OCI-LY1 (cell line): ENCODE results near the gene EYA3.

Source experiments
- H2AFZ ChIP-seq: fragments of 200-600 bp; sonication (generic), shearing (Covaris generic); 2 replicates; pipeline ENCODE4 v1.6.0; 2014; ENCODE audit warnings: antibody characterized with exemption, mild to moderate bottlenecking, low read length
- H3F3A ChIP-seq: fragments of 200-600 bp; sonication (generic), shearing (Covaris generic); 2 replicates; pipeline ENCODE4 v1.6.0; 2014; ENCODE audit warnings: mild to moderate bottlenecking, antibody characterized with exemption, low read length, moderate library complexity; ENCODE audit not compliant: insufficient read depth
- H3K27ac ChIP-seq: fragments of 200-600 bp; sonication (generic); 2 replicates; pipeline ENCODE4 v1.5.1; 2014; ENCODE audit warnings: low read length, mixed run types, mild to moderate bottlenecking, low read depth; ENCODE audit not compliant: poor library complexity, severe bottlenecking
- H3K27me3 ChIP-seq: fragments of 200-600 bp; sonication (generic); 2 replicates; pipeline ENCODE4 v1.6.0; 2014; ENCODE audit warnings: antibody characterized with exemption, mild to moderate bottlenecking, low read length, moderate library complexity; ENCODE audit not compliant: insufficient read depth
- H3K36me3 ChIP-seq: fragments of 200-600 bp; sonication (generic); 2 replicates; pipeline ENCODE4 v1.6.1; 2014; ENCODE audit warnings: mild to moderate bottlenecking, antibody characterized with exemption, low read length, moderate library complexity, mixed read lengths; ENCODE audit not compliant: insufficient read depth
- H3K4me1 ChIP-seq: fragments of 200-600 bp; sonication (generic); 2 replicates; pipeline ENCODE4 v1.5.1; 2014; ENCODE audit warnings: mild to moderate bottlenecking, low read length, moderate library complexity; ENCODE audit not compliant: insufficient read depth, severe bottlenecking
- H3K4me2 ChIP-seq: fragments of 200-600 bp; sonication (generic), shearing (Covaris generic); 2 replicates; pipeline ENCODE4 v1.6.1; 2014; ENCODE audit warnings: low read length
- H3K4me3 ChIP-seq: fragments of 200-600 bp; sonication (generic); 2 replicates; pipeline ENCODE4 v1.5.1; 2014; ENCODE audit warnings: low read length, low read depth, mild to moderate bottlenecking, mixed read lengths; ENCODE audit not compliant: poor library complexity, severe bottlenecking
- H3K79me2 ChIP-seq: fragments of 200-600 bp; shearing (Covaris generic); 2 replicates; pipeline ENCODE4 v1.6.1; 2016; ENCODE audit warnings: mixed run types, low read length, mixed read lengths; ENCODE audit not compliant: insufficient read depth
- H3K9ac ChIP-seq: fragments of 200-600 bp; sonication (generic), shearing (Covaris generic); 2 replicates; pipeline ENCODE4 v1.6.1; 2014; ENCODE audit warnings: mild to moderate bottlenecking, low read length, mixed read lengths
- H3K9me2 ChIP-seq: fragments of 200-600 bp; sonication (generic), shearing (Covaris generic); 2 replicates; pipeline ENCODE4 v1.6.1; 2014; ENCODE audit warnings: low read depth, mild to moderate bottlenecking, low read length, mixed read lengths
- H3K9me3 ChIP-seq: fragments of 200-600 bp; shearing (Covaris generic); 2 replicates; pipeline ENCODE4 v1.6.1; 2014; ENCODE audit warnings: low read length, mixed read lengths
- H4K20me1 ChIP-seq: fragments of 200-600 bp; sonication (generic), shearing (Covaris generic); 2 replicates; pipeline ENCODE4 v1.6.0; 2016; ENCODE audit warnings: mild to moderate bottlenecking, low read length; ENCODE audit not compliant: insufficient read depth
- EZH2 ChIP-seq: fragments of 200-600 bp; sonication (generic), shearing (Covaris generic); IDR thresholded peaks from 2 replicates; pipeline ENCODE4 v1.8.0; 2017; ENCODE audit warnings: borderline replicate concordance, mixed run types, mild to moderate bottlenecking, antibody characterized with exemption, low read length, moderate library complexity, mixed read lengths
- TF ChIP-seq, protein P1 (sequence below): fragments of 200-600 bp; sonication (generic), shearing (Covaris generic); IDR thresholded peaks from 2 replicates; pipeline ENCODE4 v1.5.1; 2017; ENCODE audit warnings: mild to moderate bottlenecking, antibody characterized with exemption, low read length, moderate library complexity, mixed read lengths

Gene EYA3

DNA sequence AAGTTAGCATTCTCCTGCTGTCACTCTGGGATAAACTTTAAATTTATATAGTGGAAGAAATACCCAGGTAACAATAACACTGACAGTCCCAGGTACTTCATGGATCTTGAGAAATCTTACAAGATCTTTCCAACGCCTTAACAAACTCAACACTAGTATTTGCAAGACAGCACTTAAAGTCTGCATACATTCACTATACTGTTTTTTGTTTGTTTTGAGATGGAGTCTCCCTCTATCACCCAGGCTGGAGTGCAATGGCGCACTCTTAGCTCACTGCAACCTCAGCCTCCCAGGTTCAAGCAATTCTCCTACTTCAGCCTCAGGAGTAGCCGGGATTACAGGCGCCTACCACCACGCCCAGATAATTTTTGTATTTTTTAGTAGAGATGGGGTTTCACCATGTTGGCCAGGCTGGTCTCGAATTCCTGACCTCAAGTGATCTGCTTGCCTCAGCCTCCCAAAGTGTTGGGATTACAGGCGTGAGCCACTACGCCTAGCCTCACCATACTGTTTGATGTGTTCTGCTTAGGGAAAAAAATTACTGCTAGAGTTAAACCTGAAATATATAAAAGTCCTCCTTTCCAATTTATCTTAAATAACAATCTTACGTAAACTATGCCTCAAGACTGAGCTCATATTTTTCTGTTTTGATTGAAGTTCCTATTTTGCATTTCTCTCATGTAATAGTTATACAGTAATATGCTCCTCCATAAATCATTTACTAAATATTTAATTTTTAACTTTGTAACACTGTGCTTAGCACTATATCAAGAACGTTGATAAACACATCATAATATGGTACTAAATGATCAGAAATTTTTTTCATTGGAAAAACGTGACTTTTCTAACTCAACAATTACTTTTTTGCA is 17.5 kb downstream of the EYA3 start:
- Histone ChIP-seq H3K4me2 (no peak overlapping the region), H3K4me1 (peaks cover 59% of the 10 kb centered on the region)

DNA sequence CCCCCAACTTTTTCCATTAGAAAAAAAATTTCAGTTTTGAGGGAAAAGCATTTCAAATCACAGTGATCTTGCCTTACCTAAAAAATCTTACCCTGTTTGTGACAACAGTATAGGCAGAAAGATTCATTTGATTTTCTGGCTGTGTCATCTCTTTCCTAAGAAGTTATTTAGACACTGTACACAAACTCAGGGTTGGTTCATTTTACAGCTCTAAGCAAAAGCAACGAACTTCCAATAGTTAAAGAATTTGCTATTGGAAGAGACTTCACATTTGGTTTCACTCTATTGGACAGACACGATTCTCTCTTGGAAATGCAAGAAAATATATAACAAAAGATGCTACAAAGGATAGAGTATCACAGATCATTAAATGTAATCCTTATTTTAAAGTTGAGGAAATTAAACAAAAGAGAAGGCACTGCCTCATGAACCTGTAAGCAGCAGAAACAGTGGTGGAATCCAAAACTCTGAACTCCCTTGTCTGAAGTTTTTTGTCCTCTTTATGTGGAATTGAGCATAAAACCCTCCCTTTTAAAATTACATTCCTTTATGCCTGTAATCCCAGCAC is 20.8 kb downstream of the EYA3 start:
- H3F3A ChIP-seq: no peaks in the 10 kb centered on the region
- H3K4me1 ChIP-seq: peaks cover 34% of the 10 kb centered on the region
- H3K27me3 ChIP-seq: no peaks in the 10 kb centered on the region
- no peaks in the 10 kb centered on the region for H3K9me2 ChIP-seq
- no peak overlapping the region for H3K4me3 ChIP-seq
- no peak overlapping the region for H3K9ac ChIP-seq
- no peak overlapping the region for H2AFZ ChIP-seq
- TF ChIP-seq, protein P1, sequence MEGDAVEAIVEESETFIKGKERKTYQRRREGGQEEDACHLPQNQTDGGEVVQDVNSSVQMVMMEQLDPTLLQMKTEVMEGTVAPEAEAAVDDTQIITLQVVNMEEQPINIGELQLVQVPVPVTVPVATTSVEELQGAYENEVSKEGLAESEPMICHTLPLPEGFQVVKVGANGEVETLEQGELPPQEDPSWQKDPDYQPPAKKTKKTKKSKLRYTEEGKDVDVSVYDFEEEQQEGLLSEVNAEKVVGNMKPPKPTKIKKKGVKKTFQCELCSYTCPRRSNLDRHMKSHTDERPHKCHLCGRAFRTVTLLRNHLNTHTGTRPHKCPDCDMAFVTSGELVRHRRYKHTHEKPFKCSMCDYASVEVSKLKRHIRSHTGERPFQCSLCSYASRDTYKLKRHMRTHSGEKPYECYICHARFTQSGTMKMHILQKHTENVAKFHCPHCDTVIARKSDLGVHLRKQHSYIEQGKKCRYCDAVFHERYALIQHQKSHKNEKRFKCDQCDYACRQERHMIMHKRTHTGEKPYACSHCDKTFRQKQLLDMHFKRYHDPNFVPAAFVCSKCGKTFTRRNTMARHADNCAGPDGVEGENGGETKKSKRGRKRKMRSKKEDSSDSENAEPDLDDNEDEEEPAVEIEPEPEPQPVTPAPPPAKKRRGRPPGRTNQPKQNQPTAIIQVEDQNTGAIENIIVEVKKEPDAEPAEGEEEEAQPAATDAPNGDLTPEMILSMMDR: no peak
- TF ChIP-seq EZH2: no peak
- H3K9me3 ChIP-seq: no peaks in the 10 kb centered on the region
- no peak overlapping the region for H3K27ac ChIP-seq
- H4K20me1 ChIP-seq: no peaks in the 10 kb centered on the region
- peaks cover 83% of the 10 kb centered on the region for H3K79me2 ChIP-seq
- H3K36me3 ChIP-seq: peaks cover 24% of the 10 kb centered on the region; the same call in 1 of the 2 replicates
- peak overlapping the region; percentile 3; the same call in 1 of the 2 replicates for H3K4me2 ChIP-seq

More for the DNA sequence above, 17.5 kb downstream of the EYA3 start:
- Histone ChIP-seq H3K36me3 (peaks cover 29% of the 10 kb centered on the region; the same call in 1 of the 2 replicates), H3K9ac (no peak overlapping the region), H2AFZ (no peak overlapping the region), H3F3A (no peaks in the 10 kb centered on the region), H3K27me3 (no peaks in the 10 kb centered on the region), H3K9me2 (no peaks in the 10 kb centered on the region), H3K4me3 (no peak overlapping the region), H4K20me1 (no peaks in the 10 kb centered on the region), H3K79me2 (peaks cover 90% of the 10 kb centered on the region), H3K27ac (no peak overlapping the region), H3K9me3 (no peaks in the 10 kb centered on the region)
- TF ChIP-seq, protein P1: no peak
- TF ChIP-seq EZH2: no peak

DNA sequence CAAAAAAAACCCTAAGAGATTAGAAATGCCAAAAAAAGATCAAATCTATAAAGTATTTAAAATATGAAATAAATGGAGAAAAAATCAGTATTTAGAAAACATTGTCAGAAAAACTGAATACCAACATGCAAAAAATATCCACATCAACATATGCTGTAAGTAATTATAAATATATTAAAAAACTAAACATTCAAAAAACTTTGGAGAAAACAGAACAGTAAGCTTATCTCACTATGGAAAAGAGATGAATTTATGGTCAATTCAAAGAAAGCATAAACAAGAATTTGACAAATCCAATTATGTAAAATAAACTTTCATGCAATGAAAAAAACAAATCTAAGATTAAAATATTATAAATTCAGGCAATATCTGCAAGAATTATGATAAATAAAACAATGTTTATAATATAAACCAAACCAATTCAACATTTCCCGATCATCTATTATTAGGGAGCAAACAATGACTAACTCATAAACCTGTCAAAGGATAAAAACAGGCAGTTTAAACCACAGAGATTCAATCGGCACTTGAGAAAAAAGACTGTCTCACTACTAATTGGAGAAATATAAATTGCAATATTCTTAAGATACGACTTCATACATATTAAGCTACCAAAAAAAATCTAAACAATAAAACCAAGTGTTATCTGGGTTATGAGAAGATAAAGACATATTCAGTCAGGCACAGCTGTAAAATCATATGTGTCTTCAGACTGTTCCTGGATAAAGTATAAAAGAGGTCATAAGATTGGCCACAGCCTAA is 21.8 kb downstream of the EYA3 start:
- Histone ChIP-seq H3K9me2 (no peaks in the 10 kb centered on the region), H2AFZ (no peak overlapping the region), H3K4me3 (no peak overlapping the region), H3K79me2 (peaks cover 81% of the 10 kb centered on the region), H3K4me2 (no peak overlapping the region), H3K27me3 (no peaks in the 10 kb centered on the region), H3F3A (no peaks in the 10 kb centered on the region), H3K36me3 (peaks cover 21% of the 10 kb centered on the region; the same call in 1 of the 2 replicates), H4K20me1 (no peaks in the 10 kb centered on the region), H3K27ac (no peak overlapping the region), H3K4me1 (peaks cover 27% of the 10 kb centered on the region), H3K9me3 (no peaks in the 10 kb centered on the region), H3K9ac (no peak overlapping the region)
- TF ChIP-seq, protein P1: no peak
- no peak for TF ChIP-seq EZH2
